ENCODE results near the gene DLG2.
"Not testable (repeated sequence)": the region's sequence is repeated elsewhere in the genome, so short reads cannot be mapped to it uniquely, and the experiment has no call there.

Gene DLG2

GRCh38 chr11:84308491-84308890, 1318.7 kb downstream of the DLG2 start:
- FAIRE-seq, result not testable (repeated sequence)

GRCh38 chr11:84300092-84300491, 1327.1 kb downstream of the DLG2 start:
- no peak for FAIRE-seq

- no peak for FAIRE-seq
Measured at GRCh38 chr11:84297570-84297969, 1329.6 kb downstream of the DLG2 start.

- no peak for FAIRE-seq
Measured at GRCh38 chr11:84295815-84296214, 1331.3 kb downstream of the DLG2 start.

- no peak for FAIRE-seq
Measured at GRCh38 chr11:84292955-84293354, 1334.2 kb downstream of the DLG2 start.

GRCh38 chr11:84292006-84292405, 1335.1 kb downstream of the DLG2 start:
- no peak for FAIRE-seq

GRCh38 chr11:84290647-84291046, 1336.5 kb downstream of the DLG2 start:
- no peak for FAIRE-seq

- no peak for FAIRE-seq
Measured at GRCh38 chr11:84289381-84289906, 1337.7 kb downstream of the DLG2 start.

GRCh38 chr11:84273541-84273940, 1353.6 kb downstream of the DLG2 start:
- FAIRE-seq, result no peak

GRCh38 chr11:84270466-84270865, 1356.7 kb downstream of the DLG2 start:
- FAIRE-seq, result no peak

GRCh38 chr11:84264066-84264465, 1363.1 kb downstream of the DLG2 start:
- FAIRE-seq, result no peak

- FAIRE-seq, result no peak
Measured at GRCh38 chr11:84261707-84262106, 1365.4 kb downstream of the DLG2 start.

- FAIRE-seq, result no peak
Measured at GRCh38 chr11:84260862-84261261, 1366.3 kb downstream of the DLG2 start.

GRCh38 chr11:84256618-84257017, 1370.5 kb downstream of the DLG2 start:
- no peak for FAIRE-seq

- FAIRE-seq, result no peak
Measured at GRCh38 chr11:84255483-84255882, 1371.7 kb downstream of the DLG2 start.

- FAIRE-seq, result no peak
Measured at GRCh38 chr11:84250834-84251613, 1376.1 kb downstream of the DLG2 start.

GRCh38 chr11:84249344-84250135, 1377.6 kb downstream of the DLG2 start:
- no peak for FAIRE-seq

GRCh38 chr11:84247926-84248325, 1379.2 kb downstream of the DLG2 start:
- FAIRE-seq, result no peak

- no peak for FAIRE-seq
Measured at GRCh38 chr11:84247129-84247528, 1380.0 kb downstream of the DLG2 start.

GRCh38 chr11:84243629-84244263, 1383.4 kb downstream of the DLG2 start:
- FAIRE-seq, result no peak

GRCh38 chr11:84241343-84242131, 1385.6 kb downstream of the DLG2 start:
- no peak for FAIRE-seq

GRCh38 chr11:84240847-84241246, 1386.3 kb downstream of the DLG2 start:
- no peak for FAIRE-seq

- FAIRE-seq, result no peak
Measured at GRCh38 chr11:84236436-84236835, 1390.7 kb downstream of the DLG2 start.
